Activated CD8-positive, alpha-beta memory T cell treated with anti-CD3 and anti-CD28 coated beads, Interleukin-2, amount 50 U/mL, for 24 hours (primary cell): ENCODE measurements around the gene GABPB1.

ENCODE experiments used
- DNase-seq: peaks from one replicate; pipeline ENCODE4 v3.0.0-alpha.2; 2020; ENCODE audit errors: extremely low read depth

Gene GABPB1

DNA sequence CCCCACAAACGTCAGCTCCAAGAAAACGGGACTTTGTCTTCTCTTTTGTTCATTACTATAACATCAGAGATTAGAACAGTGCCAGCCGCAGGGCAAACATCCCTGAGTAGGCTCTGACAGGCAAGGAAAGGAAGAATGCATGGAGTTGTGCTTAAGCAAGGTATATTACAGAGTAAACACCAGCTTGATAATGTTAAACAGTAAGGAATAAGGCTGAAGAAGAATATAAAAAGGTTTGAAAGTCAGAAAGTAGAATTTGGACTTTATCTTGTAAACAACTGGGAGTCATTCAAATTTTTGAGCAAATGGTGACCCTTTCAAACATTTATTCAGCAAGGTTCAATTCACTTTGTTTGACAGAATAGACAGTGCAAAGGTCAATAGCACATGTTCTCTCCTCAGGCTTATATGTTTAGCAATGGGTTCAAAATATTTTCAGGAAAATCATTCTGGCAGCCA lies 11.0 kb downstream of the GABPB1 start:
- no peak for DNase-seq

DNA sequence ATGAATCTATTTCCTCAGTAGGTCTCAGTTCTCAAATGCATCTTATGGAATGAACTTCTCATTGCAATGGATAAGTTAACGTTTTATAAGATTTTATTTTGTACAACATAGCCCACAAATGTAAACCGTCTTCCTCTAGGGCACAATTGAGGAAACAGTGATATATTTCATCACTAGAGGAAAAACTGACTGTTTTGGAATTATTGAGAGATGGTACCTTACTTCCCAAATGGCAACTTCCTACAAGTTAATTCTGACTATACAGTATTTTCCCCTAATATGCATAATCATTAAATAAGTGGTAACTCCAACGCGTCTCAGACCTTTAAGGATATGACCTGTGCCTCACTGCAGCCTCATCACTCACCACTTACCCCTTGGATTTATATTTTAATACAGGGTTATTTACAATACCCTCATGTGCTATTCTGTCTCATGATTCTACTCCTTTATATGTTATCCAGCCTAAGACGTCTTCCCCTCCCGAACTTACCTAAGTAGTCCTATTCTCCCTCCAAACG lies 13.3 kb downstream of the GABPB1 start:
- no peak for DNase-seq

GRCh38 chr15:50340416-50340815 lies 14.6 kb downstream of the GABPB1 start:
- DNase-seq, result no peak

GRCh38 chr15:50339717-50340116 lies 15.3 kb downstream of the GABPB1 start:
- no peak for DNase-seq

- DNase-seq, result no peak
These were observed 19.7 kb downstream of the GABPB1 start for GRCh38 chr15:50335251-50335650.

- DNase-seq, result no peak
These were observed 21.8 kb downstream of the GABPB1 start for GRCh38 chr15:50333229-50333628.

DNA sequence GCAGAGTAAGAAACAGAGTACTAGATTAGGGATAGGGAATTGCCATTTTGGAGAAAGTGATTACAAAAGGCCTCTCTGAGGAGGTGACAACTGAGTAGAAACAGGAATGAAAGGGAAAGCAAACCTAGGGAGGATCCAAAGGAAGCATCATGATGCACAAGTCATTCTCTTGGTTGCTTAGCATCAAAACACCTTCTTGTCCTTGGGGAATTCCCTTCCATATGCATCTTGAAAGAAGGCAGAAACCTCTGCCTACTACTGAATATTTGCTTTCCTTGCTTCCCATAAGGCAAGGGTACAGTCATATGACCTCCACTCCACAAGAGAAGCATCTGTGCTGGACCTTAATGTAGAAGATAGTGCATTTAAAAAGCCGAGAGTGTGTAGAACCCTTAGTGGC lies 24.1 kb downstream of the GABPB1 start:
- DNase-seq, result no peak

DNA sequence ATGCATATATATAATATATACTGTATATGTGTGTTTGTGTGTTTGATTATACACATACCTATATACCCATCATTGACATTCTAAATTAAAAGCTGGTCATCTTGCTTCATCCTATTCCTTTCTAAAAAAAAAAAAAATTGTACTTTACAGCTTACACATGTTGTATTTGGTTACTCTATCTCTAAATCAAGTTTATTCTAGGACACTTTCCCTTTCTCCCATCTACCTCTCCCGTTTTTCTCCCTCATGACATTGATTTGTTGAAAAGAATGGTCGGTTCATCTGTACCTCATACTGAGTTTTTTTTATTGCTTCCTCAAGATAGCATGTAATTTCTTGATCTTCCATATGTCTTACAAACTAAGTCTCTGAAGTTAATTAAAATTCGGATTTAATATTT lies 26.9 kb downstream of the GABPB1 start:
- no peak for DNase-seq

- DNase-seq, result no peak
These were observed 33.3 kb downstream of the GABPB1 start for GRCh38 chr15:50321680-50322210.

- no peak for DNase-seq
These were observed 34.5 kb downstream of the GABPB1 start for GRCh38 chr15:50320504-50320903.

GRCh38 chr15:50318697-50319096 lies 36.3 kb downstream of the GABPB1 start:
- no peak for DNase-seq

DNA sequence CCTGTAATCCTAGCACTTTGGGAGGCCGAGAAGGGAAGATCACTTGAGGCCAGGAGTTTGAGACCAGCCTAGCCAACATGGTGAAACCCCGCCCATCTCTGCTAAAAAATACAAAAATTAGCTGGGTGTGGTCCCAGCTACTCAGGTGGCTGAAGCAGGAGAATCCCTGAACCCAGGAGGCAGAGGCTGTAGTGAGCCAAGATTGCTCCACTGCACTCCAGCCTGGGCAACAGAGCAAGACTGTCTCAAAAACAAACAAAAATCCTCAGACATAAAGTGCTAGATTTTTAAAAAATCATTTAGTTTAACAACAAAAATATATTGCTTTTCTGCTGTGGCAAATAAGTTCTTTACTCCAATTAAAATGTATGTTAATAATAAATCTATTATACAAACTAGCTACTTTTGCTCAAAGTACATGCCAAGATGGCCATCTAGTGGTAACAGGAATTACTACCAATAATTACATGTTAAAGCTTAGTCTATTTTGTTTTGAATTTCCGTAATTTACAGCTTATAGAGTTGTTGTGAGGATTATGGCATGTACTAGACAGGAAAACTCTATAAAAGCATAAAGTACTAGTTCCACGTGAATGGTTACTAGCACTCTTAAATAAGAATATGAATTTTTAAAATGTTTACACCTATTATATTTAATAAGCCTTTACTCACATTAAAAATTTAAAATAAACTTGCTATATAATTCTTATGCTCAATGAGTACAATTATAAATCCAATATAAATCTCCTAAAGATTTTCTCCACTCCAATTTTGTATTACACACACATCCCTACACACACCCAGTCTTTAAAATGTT lies 39.0 kb downstream of the GABPB1 start:
- DNase-seq, result no peak

GRCh38 chr15:50312636-50313035 lies 42.4 kb downstream of the GABPB1 start:
- DNase-seq, result no peak

GRCh38 chr15:50307799-50308198 lies 47.2 kb downstream of the GABPB1 start:
- DNase-seq, result no peak

GRCh38 chr15:50304836-50305235 lies 50.2 kb downstream of the GABPB1 start:
- DNase-seq, result no peak

GRCh38 chr15:50302581-50302980 lies 52.4 kb downstream of the GABPB1 start:
- DNase-seq, result no peak

GRCh38 chr15:50298340-50298739 lies 56.7 kb downstream of the GABPB1 start:
- DNase-seq, result no peak

DNA sequence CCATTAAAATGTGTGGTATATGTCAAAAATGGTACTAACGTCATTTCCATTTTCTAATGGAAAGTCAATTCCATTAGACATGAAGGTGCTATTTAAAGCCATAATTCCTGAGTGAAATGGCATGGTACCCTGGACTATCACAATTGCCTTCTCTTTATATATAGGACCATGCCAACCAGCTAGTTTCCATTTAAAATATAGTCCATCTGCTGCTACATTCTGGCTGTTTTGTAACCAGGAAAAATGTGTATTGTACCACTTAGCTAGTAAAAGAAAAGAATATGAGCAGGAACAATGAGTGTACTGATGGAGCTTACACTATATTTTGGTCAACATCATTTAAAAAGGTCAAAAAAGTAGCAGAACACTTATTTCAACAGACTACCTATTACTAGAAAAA lies 59.0 kb downstream of the GABPB1 start:
- DNase-seq, result no peak

DNA sequence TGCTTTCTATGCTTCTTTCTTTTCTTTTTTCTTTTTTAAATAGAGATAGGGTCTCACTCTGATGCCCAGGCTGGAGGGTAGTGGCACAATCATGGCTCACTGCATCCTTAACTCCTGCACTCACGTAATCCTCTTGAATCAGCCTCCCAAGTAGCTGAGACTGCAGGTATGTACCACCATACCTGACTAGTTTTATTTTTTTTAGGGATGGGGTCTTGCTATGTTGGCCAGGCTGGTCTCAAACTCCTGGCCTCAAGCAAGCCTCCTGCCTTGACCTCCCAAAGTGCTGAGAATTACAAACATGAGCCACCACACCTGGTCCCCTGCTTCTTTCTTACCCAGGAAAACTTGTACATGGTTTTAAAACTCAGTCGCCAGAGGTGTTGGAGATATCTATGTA lies 65.2 kb downstream of the GABPB1 start:
- no peak for DNase-seq

- no peak for DNase-seq
These were observed 67.5 kb downstream of the GABPB1 start for GRCh38 chr15:50287324-50288116.

DNA sequence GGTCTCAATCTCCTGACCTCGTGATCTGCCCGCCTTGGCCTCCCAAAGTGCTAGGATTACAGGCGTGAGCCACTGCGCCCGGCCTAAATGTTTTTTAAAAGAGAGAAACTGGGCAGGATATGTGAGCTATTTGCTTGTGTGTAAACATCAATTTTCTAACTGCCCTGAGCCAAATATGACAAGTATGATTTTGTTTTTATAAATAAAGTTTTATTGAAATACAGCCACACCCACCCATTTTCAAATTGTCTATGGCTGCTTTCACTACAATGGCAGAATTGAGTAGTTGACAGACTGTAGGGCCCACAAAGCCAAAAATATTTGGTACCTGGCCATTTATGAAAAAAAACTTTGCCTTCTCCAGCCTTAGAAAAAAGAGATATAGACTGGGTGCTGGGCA lies 73.6 kb downstream of the GABPB1 start:
- DNase-seq, result no peak

GRCh38 chr15:50280271-50280670 lies 74.7 kb downstream of the GABPB1 start:
- no peak for DNase-seq

DNA sequence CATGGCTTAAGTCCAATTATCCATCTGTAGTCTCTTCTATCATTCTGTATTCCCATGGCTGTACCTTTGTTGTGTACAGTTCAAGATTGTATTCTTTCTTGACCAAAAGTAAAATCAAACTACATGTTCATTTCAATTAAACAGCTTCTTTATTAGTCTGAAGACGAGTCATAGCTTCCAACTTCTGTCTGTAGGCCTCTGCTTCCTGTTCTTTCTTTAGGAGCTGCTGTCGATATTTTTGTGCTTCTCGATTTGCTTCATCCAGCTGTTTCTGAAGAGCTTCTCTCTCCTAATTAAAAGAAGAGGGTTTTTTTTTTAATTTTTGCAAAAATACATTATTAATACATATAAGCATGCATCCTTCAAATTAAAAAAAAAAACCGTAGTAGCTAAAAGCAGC lies 76.5 kb downstream of the GABPB1 start:
- no peak for DNase-seq
